ENCODE data around the gene RIPPLY3.

- TF ChIP-seq CTCF (IDR thresholded peaks at IDR 0.05; ENCODE audit: borderline replicate concordance, extremely low read depth, low read length, poor library complexity, severe bottlenecking), result no peak
- TF ChIP-seq EZH2 (IDR thresholded peaks at IDR 0.05; ENCODE audit: borderline replicate concordance, low read depth, low read length, severe bottlenecking), result no peak
Observed at GRCh38 chr21:37041706-37042271, 35.3 kb downstream of the RIPPLY3 start.

All from DND-41 (cell line).